ENCODE measurements around the gene SKIC2. TPM values are rescaled to one million over a fixed set of nuclear protein-coding genes. Genes with fewer than 3 reads are reported as not detected.
A peak's percentile ranks its signal among the peaks of the same experiment; 100 is the strongest.
"Not testable (repeated sequence)": the region's sequence is repeated elsewhere in the genome, so short reads cannot be mapped to it uniquely, and the experiment has no call there.

Gene SKIC2
- 10 to 100 TPM; 28.1 to 70.6 TPM for total RNA-seq
- 10 to 100 TPM; 52.7 to 78.0 TPM for polyA plus RNA-seq
- long read RNA-seq, donor 1, partial matches to known transcripts, result 0 of 1 reads
- long read RNA-seq, donor 1, other reads (novel, unspliced or antisense), result 0 of 1 reads
- long read RNA-seq, donor 2, partial matches to known transcripts, result 7 of 8 reads
- long read RNA-seq, donor 2, other reads (novel, unspliced or antisense), result 0 of 8 reads
- long read RNA-seq, donor 3, partial matches to known transcripts, result 0 of 1 reads
- long read RNA-seq, donor 3, other reads (novel, unspliced or antisense), result 0 of 1 reads
- long read RNA-seq, donor 4, partial matches to known transcripts, result 0 of 2 reads
- long read RNA-seq, donor 4, other reads (novel, unspliced or antisense), result 0 of 2 reads
- long read RNA-seq, donor 5, partial matches to known transcripts, result 10 of 10 reads
- long read RNA-seq, donor 5, other reads (novel, unspliced or antisense), result 0 of 10 reads

DNA sequence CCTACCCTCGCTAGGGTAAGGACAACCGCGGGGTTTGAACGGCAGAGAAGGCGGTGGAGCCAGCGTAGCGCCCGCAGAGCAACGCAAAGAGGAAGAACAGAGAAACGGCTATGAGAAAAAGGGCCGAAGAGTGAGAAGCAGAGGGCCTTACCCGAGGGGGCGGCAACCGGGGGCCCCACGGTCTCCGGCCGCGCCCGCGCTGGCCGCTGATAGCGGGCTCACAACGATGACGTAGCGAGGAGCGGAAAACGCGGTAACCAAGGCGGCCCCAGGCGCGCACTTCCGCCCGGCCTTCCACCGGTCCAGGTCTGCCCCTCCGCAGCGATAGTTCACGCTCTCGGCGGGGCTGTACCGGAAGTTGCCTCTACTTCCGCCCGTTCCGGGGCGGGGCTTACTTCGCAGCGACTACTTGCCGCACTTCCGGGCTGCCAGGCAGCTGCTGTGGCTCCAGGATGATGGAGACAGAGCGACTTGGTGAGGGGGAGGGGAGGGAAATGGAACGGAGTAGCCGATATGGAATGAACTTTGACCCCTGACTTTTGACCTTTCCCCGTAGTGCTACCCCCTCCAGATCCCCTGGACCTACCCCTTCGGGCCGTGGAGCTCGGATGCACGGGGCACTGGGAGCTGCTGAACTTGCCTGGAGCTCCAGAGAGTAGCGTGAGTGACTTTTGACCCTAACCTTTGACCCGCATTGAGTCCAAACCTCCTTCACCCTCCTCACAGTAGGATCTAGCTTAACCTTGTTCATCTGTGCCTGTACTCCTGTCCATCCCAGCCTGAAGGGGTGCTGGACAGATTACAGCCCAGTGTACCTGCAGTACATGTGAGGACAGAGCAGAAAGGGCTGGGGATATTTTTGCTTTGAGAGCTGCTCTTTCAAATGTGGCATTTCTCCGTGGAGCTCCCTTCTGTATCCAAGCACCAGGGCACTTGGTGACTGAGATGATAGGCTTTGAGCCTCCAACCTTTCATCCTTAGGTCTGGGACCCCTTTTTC is at the start of gene SKIC2, which contains the start of gene NELFE:
Gene SKIC2 (plus strand): TSS at position 435 of the 999 bp plus-strand sequence. CDS start 18 bp downstream, at position 453.
Gene NELFE (minus strand): TSS at position 231 of the 999 bp plus-strand sequence. CDS start 525 bp downstream, outside the sequence.
- Histone ChIP-seq H3K27ac (ENCODE audit: low read depth in 1 of 2, low read length in 1 of 2) (peak within 1 kb of the TSS; percentile 79 to 94), H3K9ac (ENCODE audit: insufficient read depth in 1 of 2, low read length in 2 of 2) (peak within 1 kb of the TSS; percentile 94 to 98), H3K27me3 (ENCODE audit: control insufficient read depth in 3 of 3, insufficient read depth in 3 of 3, low read length in 2 of 3) (no peaks in the 10 kb centered on the region), H3K4me1 (ENCODE audit: control insufficient read depth in 5 of 5, insufficient read depth in 5 of 5, low read length in 5 of 5) (peaks cover 4 to 19% (median 9%) of the 10 kb centered on the region in 5 donors), H3K36me3 (ENCODE audit: control insufficient read depth in 4 of 4, insufficient read depth in 4 of 4, low read length in 4 of 4) (peaks cover 15 to 49% (median 21%) of the 10 kb centered on the region in 4 donors), H3K9me3 (ENCODE audit: control insufficient read depth in 4 of 4, insufficient read depth in 3 of 4, low read length in 3 of 4) (no peaks in the 10 kb centered on the region), H3K4me3 (peak within 1 kb of the TSS; percentile 82)
- DNase-seq (peak; percentile 99), ATAC-seq (ENCODE audit: insufficient read depth, low FRiP score) (peak; percentile 98)
- TF ChIP-seq CTCF (IDR thresholded peaks at IDR 0.05; ENCODE audit: control extremely low read depth, extremely low read depth), result no peak
- WGBS, 2 donors, result 0 to 1% methylated on average over 53 to 59 of the region's 59 CpGs

- H3K27me3 ChIP-seq (ENCODE audit: control insufficient read depth in 3 of 3, insufficient read depth in 3 of 3, low read length in 2 of 3); H3K9me3 ChIP-seq (ENCODE audit: control insufficient read depth in 4 of 4, insufficient read depth in 3 of 4, low read length in 3 of 4); H3K9ac ChIP-seq (ENCODE audit: insufficient read depth in 1 of 2, low read length in 2 of 2); H3K4me1 ChIP-seq (ENCODE audit: control insufficient read depth in 5 of 5, insufficient read depth in 5 of 5, low read length in 5 of 5); H3K36me3 ChIP-seq (ENCODE audit: control insufficient read depth in 4 of 4, insufficient read depth in 4 of 4, low read length in 4 of 4); ATAC-seq (ENCODE audit: insufficient read depth, low FRiP score); H3K27ac ChIP-seq (ENCODE audit: low read depth in 1 of 2, low read length in 1 of 2); H3K4me3 ChIP-seq; DNase-seq: not testable (repeated sequence)
- 82 to 88% methylated on average over 7 of the region's 7 CpGs for WGBS, 2 donors
These were observed 49.7 kb upstream of the SKIC2 start for GRCh38 chr6:31909298-31909697.

DNA sequence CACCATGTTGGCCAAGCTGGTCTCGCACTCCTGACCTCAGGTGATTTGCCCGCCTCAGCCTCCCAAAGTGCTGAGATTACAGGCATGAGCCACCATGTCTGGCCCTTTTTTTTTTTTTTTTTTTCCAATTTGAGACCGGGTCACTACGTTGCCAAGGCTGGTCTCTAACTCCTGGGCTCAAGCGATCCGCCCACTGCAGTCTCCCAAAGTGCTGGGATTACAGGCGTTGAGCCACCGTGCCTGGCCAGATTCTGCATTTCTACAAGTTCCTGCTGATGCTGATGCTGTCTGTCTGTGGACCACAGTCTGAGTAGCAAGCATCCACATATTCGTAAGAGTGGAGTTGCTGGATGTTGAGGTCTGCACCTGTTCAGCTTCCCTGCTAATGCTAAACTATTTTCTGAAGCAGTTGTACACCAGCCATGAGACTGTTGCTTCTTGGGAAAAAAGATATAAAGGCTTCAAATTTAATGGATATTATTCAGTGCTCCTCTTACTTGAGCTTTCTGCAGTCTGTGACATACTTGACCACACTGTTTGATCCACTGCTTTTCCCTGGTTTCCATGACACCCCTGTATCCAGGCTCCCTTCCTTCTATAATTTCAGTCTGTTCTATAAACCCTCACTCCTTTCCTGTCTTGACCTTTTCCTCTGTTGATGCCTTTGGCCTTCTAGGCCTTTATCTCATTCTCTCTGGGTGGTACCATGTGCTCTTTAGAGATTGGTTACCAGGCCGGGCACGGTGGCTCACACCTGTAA is 47.0 kb upstream of the SKIC2 start:
- no peak for DNase-seq
- H3K9me3 ChIP-seq (ENCODE audit: control insufficient read depth in 4 of 4, insufficient read depth in 3 of 4, low read length in 3 of 4), result no peaks in the 10 kb centered on the region
- 82 to 88% methylated on average over 11 of the region's 11 CpGs for WGBS, 2 donors
- H3K27ac ChIP-seq (ENCODE audit: low read depth in 1 of 2, low read length in 1 of 2), result no peak overlapping the region
- no peak overlapping the region for H3K9ac ChIP-seq (ENCODE audit: insufficient read depth in 1 of 2, low read length in 2 of 2)
- no peaks in the 10 kb centered on the region for H3K36me3 ChIP-seq (ENCODE audit: control insufficient read depth in 4 of 4, insufficient read depth in 4 of 4, low read length in 4 of 4)
- H3K4me3 ChIP-seq, result no peak overlapping the region
- peaks cover 0 to 3% (median 0%) of the 10 kb centered on the region in 5 donors for H3K4me1 ChIP-seq (ENCODE audit: control insufficient read depth in 5 of 5, insufficient read depth in 5 of 5, low read length in 5 of 5)
- TF ChIP-seq CTCF (IDR thresholded peaks at IDR 0.05; ENCODE audit: control extremely low read depth, extremely low read depth), result no peak
- no peaks in the 10 kb centered on the region for H3K27me3 ChIP-seq (ENCODE audit: control insufficient read depth in 3 of 3, insufficient read depth in 3 of 3, low read length in 2 of 3)
- ATAC-seq (ENCODE audit: insufficient read depth, low FRiP score), result no peak
